Testis (tissue), 3 donors: Measurements from ENCODE around the gene VDAC2. TPM values are rescaled to one million over a fixed set of nuclear protein-coding genes. Genes with fewer than 3 reads are reported as not detected.

Source experiments
- DNase-seq: peaks from one replicate; pipeline ENCODE4 v3.0.0-alpha.2; 2019
- H3K27ac ChIP-seq, 2 donors: fragments of 200-600 bp; sonication (generic); one replicate each; pipeline ENCODE4 v1.5.1; 2019
- H3K27me3 ChIP-seq: fragments of 200-600 bp; sonication (generic); one replicate; pipeline ENCODE4 v1.5.1; 2019
- H3K36me3 ChIP-seq: fragments of 200-600 bp; sonication (generic); one replicate; pipeline ENCODE4 v1.5.1; 2017; ENCODE audit warnings: low read depth; ENCODE audit errors: missing control alignments
- H3K4me1 ChIP-seq: fragments of 200-600 bp; sonication (generic); one replicate; pipeline ENCODE4 v1.5.1; 2019
- H3K4me3 ChIP-seq, 2 donors: fragments of 200-600 bp; sonication (generic); one replicate each; pipeline ENCODE4 v1.5.1; 2017 to 2019
- H3K9me3 ChIP-seq: fragments of 200-600 bp; sonication (generic); one replicate; pipeline ENCODE4 v1.5.1; 2017
- POLR2A ChIP-seq: fragments of 450-650 bp; IDR thresholded peaks from one replicate; pipeline ENCODE4 v1.6.1; 2017; ENCODE audit warnings: antibody characterized with exemption, mild to moderate bottlenecking, moderate library complexity
- WGBS, 2 donors: methylation state at CpG; one replicate each; pipeline ENCODE4 v1.1.5; 2018; 5-methylcytosine and 5-hydroxymethylcytosine counted together
- intact Hi-C: fragments of 100-400 bp; cut with DNase I; formaldehyde crosslinking; loops from one replicate; pipeline ENCODE4 v1.15.1; 2023; ENCODE audit warnings: low total_unique reads
- polyA plus RNA-seq: library from polyadenylated mRNA; stranded (reverse); fragments of 350-450 nt; fragmentation: Illumina TruSeq; extraction: RNeasy Lipid Tissue Mini Kit (QIAGEN cat#74804); gene quantifications from one replicate; pipeline ENCODE4 v1.2.3, GENCODE V29; 2014; ENCODE audit warnings: low read depth, low replicate concordance; ENCODE audit not compliant: insufficient read depth
- total RNA-seq, 2 donors: library from RNA; depleted of rRNA; stranded (reverse); fragments of >200 nt; gene quantifications; one replicate each; pipeline ENCODE4 v1.2.3, GENCODE V29; 2016
- TF ChIP-seq, protein P1 (sequence below), 3 experiments: fragments of 450-650 bp in 2 of 3; fragments of 200-600 bp in 1 of 3; sonication (generic) in 1 of 3; IDR thresholded peaks; one replicate each; pipeline ENCODE4 v1.5.1; 2016 to 2019; ENCODE audit warnings: antibody characterized with exemption in 3 of 3, mild to moderate bottlenecking in 2 of 3, moderate library complexity in 1 of 3

The VDAC2 gene
- total and polyA plus RNA-seq, 3 donors from 2014 or later, result 105 to 234 (median 111) TPM

DNA sequence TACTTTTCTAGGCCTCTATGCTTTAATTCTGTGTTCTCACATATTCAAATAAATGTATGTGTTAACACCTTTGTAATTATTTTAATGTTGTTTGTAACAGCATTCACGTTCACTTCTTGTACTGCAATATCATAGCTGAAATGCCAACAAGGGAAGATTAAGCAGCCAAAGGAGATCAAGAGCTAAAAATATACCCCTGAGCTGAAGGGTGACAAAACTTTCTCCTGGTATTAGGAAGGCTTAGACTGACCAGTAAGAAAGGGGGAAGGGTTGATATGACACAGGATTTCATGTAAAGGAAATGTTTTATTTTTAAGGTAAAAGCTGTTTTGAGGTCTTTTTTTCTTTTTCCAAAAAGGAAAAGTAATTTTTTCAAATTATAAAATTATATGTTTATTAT lies 40.4 kb upstream of the VDAC2 start:
- intact Hi-C loops, result no loop called here
- Histone ChIP-seq H3K27ac (no peak overlapping the region), H3K4me1 (peaks cover 20% of the 10 kb centered on the region), H3K27me3 (no peaks in the 10 kb centered on the region), H3K36me3 (no peaks in the 10 kb centered on the region), H3K4me3 (no peak overlapping the region), H3K9me3 (no peaks in the 10 kb centered on the region)
- no peak for TF ChIP-seq POLR2A
- TF ChIP-seq, protein P1, sequence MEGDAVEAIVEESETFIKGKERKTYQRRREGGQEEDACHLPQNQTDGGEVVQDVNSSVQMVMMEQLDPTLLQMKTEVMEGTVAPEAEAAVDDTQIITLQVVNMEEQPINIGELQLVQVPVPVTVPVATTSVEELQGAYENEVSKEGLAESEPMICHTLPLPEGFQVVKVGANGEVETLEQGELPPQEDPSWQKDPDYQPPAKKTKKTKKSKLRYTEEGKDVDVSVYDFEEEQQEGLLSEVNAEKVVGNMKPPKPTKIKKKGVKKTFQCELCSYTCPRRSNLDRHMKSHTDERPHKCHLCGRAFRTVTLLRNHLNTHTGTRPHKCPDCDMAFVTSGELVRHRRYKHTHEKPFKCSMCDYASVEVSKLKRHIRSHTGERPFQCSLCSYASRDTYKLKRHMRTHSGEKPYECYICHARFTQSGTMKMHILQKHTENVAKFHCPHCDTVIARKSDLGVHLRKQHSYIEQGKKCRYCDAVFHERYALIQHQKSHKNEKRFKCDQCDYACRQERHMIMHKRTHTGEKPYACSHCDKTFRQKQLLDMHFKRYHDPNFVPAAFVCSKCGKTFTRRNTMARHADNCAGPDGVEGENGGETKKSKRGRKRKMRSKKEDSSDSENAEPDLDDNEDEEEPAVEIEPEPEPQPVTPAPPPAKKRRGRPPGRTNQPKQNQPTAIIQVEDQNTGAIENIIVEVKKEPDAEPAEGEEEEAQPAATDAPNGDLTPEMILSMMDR (IDR thresholded peaks at IDR 0.05), result no peak
- WGBS, 2 donors, result 55 to 68% methylated on average over 1 of the region's 1 CpG
- no peak for DNase-seq

DNA sequence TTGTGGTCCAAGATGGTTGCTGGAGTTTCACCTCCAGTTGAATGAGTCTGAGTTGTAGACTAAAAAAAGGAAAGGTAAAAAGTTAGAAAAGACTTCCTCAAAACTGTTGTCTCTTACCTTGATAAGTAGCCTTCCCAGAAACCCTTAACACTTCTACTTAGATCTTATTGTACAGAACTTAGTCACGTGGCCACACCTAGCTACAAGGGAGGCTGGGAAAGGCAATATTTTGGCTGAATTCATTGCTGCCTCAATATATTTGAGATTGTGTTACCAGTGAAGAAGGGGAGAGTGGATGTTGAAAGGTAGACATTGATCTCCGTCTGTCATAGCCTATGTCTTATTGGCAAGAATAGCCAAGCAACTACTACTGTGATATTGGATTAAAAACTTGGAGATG lies 35.5 kb upstream of the VDAC2 start:
- intact Hi-C loops, result no loop called here
- peaks cover 2% of the 10 kb centered on the region for H3K36me3 ChIP-seq
- WGBS, 2 donors, result 89 to 94% methylated on average over 2 of the region's 2 CpGs

DNA sequence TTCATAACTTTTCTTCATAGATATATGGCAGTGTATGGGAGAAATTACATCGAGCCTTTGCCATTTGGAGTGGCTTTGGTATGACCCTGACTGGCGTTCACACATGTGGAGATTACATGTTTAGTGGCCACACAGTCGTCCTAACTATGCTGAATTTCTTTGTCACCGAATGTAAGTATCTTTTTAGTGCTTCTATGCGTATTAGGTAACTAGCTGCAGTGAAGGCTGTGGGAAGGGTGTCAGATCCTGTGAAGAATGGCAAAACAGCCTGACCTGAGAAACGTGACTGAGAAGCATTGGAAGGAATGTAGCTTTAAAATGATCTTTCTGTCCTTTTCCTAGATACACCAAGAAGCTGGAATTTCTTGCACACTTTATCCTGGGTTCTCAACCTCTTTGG lies 34.5 kb upstream of the VDAC2 start:
- H3K9me3 ChIP-seq, result no peaks in the 10 kb centered on the region
- H3K36me3 ChIP-seq, result peaks cover 2% of the 10 kb centered on the region
- no peak overlapping the region for H3K4me3 ChIP-seq
- H3K27ac ChIP-seq, result no peak overlapping the region
- intact Hi-C loops, result no loop called here
- peaks cover 2% of the 10 kb centered on the region for H3K4me1 ChIP-seq
- H3K27me3 ChIP-seq, result no peaks in the 10 kb centered on the region
- TF ChIP-seq, protein P1 (IDR thresholded peaks at IDR 0.05), result no peak
- no peak for TF ChIP-seq POLR2A
- 90 to 92% methylated on average over 6 of the region's 6 CpGs for WGBS, 2 donors
- DNase-seq, result no peak

More for the DNA sequence above, 35.5 kb upstream of the VDAC2 start:
- Histone ChIP-seq H3K9me3 (no peaks in the 10 kb centered on the region), H3K4me1 (no peaks in the 10 kb centered on the region), H3K27me3 (no peaks in the 10 kb centered on the region), H3K27ac (no peak overlapping the region), H3K4me3 (no peak overlapping the region)
- no peak for TF ChIP-seq POLR2A
- TF ChIP-seq, protein P1 (IDR thresholded peaks at IDR 0.05), result no peak
- DNase-seq, result no peak

DNA sequence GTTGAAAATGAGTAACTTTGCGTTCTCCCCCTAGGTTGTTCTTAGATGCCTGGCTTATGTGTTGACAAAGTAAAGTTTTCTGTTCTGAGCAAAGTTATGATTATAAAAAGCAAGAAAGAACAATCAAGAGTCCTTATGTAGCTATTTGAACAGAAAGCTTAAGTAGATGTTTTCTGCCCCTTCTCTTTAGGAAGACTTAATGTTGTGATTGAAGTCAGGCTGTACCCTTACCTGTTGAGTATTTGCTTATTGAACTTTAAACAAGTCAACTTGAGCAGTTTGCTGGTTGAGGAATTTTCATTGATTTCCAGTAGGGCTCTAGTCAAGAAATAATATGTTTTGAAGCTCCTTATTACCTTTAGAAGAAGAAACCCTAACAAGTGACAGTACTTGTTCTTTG lies 33.9 kb upstream of the VDAC2 start:
- Histone ChIP-seq H3K4me1 (peaks cover 4% of the 10 kb centered on the region), H3K9me3 (no peaks in the 10 kb centered on the region), H3K36me3 (peaks cover 2% of the 10 kb centered on the region), H3K27ac (no peak overlapping the region), H3K27me3 (no peaks in the 10 kb centered on the region), H3K4me3 (no peak overlapping the region)
- intact Hi-C loops, result no loop called here
- WGBS, 2 donors, result 93 to 95% methylated on average over 1 of the region's 1 CpG
- DNase-seq, result no peak
- no peak for TF ChIP-seq POLR2A
- TF ChIP-seq, protein P1 (IDR thresholded peaks at IDR 0.05), result no peak

DNA sequence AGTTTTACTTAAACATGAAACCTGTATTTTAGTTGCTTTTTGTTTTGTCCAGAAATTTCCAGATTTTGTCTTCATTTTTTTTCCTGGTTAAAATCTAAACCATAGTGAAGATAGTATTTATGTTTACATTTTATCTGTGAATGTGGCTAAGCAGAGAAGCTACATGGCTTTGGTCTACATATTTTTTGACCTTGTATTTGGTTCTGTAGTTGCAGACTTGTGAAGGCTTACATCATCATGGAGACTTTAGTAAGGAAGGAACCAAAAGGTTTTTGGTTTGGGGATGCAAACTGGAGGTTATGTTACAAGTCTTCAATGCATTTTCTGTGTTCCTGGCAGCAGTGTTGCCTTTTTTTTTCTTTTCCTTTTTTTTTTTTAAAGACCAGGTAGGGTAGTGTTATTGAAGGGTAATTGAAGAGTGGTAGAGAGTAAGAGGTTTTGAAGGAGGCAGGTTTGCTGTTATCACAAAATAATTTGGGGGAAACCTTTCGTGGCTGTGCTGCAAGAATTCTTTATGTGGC lies 30.9 kb upstream of the VDAC2 start:
- no peak for DNase-seq
- Histone ChIP-seq H3K27me3 (no peaks in the 10 kb centered on the region), H3K4me3 (no peak overlapping the region), H3K9me3 (no peaks in the 10 kb centered on the region), H3K36me3 (peaks cover 2% of the 10 kb centered on the region), H3K27ac (no peak overlapping the region), H3K4me1 (peaks cover 4% of the 10 kb centered on the region)
- WGBS, 2 donors, result 78 to 83% methylated on average over 1 of the region's 1 CpG
- TF ChIP-seq POLR2A, result no peak
- TF ChIP-seq, protein P1 (IDR thresholded peaks at IDR 0.05), result no peak
- intact Hi-C loops, result no loop called here
